ENCODE data around the gene ERN2. TPM values are rescaled to one million over a fixed set of nuclear protein-coding genes. Genes with fewer than 3 reads are reported as not detected.
"Not testable (repeated sequence)": the region's sequence is repeated elsewhere in the genome, so short reads cannot be mapped to it uniquely, and the experiment has no call there.

The ERN2 gene
- total RNA-seq, 2 experiments from 2014 or later, result not detected

- H3K27me3 Mint-ChIP-seq; H3K4me3 Mint-ChIP-seq; POLR2A ChIA-PET; H3K36me3 Mint-ChIP-seq (ENCODE audit: low read depth); H3K9me3 Mint-ChIP-seq; DNase-seq; CTCF ChIA-PET; H3K27ac Mint-ChIP-seq; H3K4me1 Mint-ChIP-seq: not testable (repeated sequence)
Observed at GRCh38 chr16:23737423-23738028, 24.5 kb upstream of the ERN2 start.

- H3K4me3 Mint-ChIP-seq, result no peak overlapping the region
- DNase-seq, result no peak
- ChIA-PET POLR2A (no interaction called here), CTCF (no interaction called here)
- no peaks in the 10 kb centered on the region for H3K36me3 Mint-ChIP-seq (ENCODE audit: low read depth)
- H3K4me1 Mint-ChIP-seq, result peaks cover 5% of the 10 kb centered on the region
- H3K9me3 Mint-ChIP-seq, result no peaks in the 10 kb centered on the region
- H3K27me3 Mint-ChIP-seq, result peaks cover 4% of the 10 kb centered on the region
- H3K27ac Mint-ChIP-seq, result no peak overlapping the region
Observed at GRCh38 chr16:23734176-23734893, 21.3 kb upstream of the ERN2 start.

DNA sequence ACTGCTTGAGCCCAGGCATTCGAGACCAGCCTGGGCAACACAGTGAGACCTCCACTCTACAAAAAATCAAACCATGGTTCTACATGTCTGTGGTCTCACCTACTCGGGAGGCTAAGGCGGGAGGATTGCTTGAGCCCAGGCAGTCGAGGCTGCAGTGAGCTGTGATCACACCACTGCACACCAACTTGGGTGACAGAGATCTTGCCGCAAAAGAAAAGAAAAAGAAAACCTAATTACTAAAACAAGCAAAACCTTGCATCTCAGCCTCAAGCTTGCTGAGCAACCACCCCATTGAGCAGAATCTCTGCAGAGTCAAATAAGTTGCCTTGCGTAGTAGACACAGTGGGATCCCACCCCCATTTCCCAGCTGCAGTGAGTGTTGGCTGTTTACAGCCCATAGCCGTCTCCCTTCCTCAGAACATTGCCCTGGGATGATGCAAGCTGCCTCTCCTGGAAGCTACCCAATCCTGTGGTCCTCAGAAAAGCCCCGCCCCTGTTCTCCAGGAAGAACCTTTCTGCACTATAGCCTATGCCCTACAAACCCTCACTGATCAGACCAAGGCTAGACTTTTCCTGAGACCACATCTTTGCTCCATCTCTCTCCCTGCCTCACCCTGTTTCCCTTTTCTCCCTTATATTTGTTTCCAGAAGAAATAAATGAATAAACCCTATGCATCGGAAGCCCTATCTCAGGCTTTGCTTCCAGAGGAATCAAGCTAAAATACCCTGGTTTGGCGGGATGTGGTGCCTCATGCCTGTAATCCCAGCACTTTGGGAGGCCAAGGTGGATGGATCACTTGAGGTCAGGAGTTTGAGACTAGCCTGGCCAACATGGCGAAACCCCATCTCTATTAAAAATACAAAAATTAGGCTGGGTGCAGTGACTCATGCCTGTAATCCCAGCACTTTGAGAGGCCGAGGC, 16.7 kb upstream of the ERN2 start:
- DNase-seq, result no peak
- ChIA-PET CTCF (interaction anchor here (1.3 kb wide), 1 partner anchor 60 kb away, joined by 3 read pairs; no protein-coding TSS in a partner anchor), POLR2A (no interaction called here)
- H3K4me1 Mint-ChIP-seq, result peaks cover 2% of the 10 kb centered on the region
- no peaks in the 10 kb centered on the region for H3K9me3 Mint-ChIP-seq
- H3K4me3 Mint-ChIP-seq, result no peak overlapping the region
- H3K27me3 Mint-ChIP-seq, result peaks cover 3% of the 10 kb centered on the region
- no peaks in the 10 kb centered on the region for H3K36me3 Mint-ChIP-seq (ENCODE audit: low read depth)
- H3K27ac Mint-ChIP-seq, result no peak overlapping the region

DNA sequence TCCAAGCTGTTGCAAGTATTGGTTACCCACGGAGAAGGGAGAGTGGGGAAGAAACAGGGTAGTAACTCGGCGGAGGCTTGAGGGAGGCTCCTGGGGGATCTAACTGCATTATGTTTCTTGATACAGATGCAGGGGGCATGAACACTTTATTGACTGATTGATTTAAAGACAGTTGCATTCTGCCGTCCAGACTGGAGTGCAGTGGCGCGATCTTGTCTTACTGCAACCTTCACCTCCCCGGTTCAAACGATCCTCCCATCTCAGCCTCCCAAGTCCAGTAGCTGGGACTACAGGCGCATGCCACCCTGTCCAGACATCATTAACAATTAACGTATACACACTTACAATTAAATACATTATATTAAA, 15.1 kb upstream of the ERN2 start:
- H3K4me3 Mint-ChIP-seq, result no peak overlapping the region
- peaks cover 1% of the 10 kb centered on the region for H3K4me1 Mint-ChIP-seq
- ChIA-PET POLR2A (no interaction called here), CTCF (interaction anchor here (0.6 to 2.7 kb wide), 2 partner anchors 14 to 51 kb away, joined by 3 to 7 read pairs; partner anchors contain the start of gene ERN2)
- no peak overlapping the region for H3K27ac Mint-ChIP-seq
- H3K27me3 Mint-ChIP-seq, result peaks cover 5% of the 10 kb centered on the region
- no peak for DNase-seq
- H3K9me3 Mint-ChIP-seq, result peaks cover 2% of the 10 kb centered on the region
- no peaks in the 10 kb centered on the region for H3K36me3 Mint-ChIP-seq (ENCODE audit: low read depth)

DNA sequence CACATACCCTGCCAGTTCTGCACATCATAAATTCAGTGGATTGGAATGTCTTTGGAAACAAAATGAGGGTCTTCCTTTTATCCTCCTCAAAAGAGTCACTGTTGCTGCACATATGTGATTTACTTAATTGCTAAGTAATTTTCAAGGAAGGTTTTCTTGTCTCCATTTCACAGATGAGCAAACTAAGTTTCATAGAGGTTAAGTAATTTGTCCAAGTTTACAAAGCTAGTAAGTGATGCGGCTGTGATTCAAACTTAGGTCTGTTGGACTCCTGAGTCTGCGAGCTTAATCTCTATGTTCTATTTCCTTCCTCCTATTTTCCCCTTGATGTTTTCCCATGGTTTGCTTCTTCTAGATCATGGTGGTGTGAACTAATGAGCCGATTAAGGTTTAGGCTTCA, 13.7 kb upstream of the ERN2 start:
- H3K36me3 Mint-ChIP-seq (ENCODE audit: low read depth), result no peaks in the 10 kb centered on the region
- H3K27ac Mint-ChIP-seq, result no peak overlapping the region
- H3K4me3 Mint-ChIP-seq, result no peak overlapping the region
- no peak for DNase-seq
- ChIA-PET CTCF (interaction anchor here (2.7 kb wide), 1 partner anchor 13 kb away, joined by 7 read pairs; the partner anchor contains the start of gene ERN2), POLR2A (no interaction called here)
- peaks cover 1% of the 10 kb centered on the region for H3K4me1 Mint-ChIP-seq
- peaks cover 5% of the 10 kb centered on the region for H3K9me3 Mint-ChIP-seq
- peaks cover 7% of the 10 kb centered on the region for H3K27me3 Mint-ChIP-seq

GRCh38 chr16:23724785-23725131, 11.7 kb upstream of the ERN2 start:
- POLR2A ChIA-PET, result no interaction called here
- Mint-ChIP-seq H3K27ac (no peak overlapping the region), H3K4me1 (peaks cover 1% of the 10 kb centered on the region), H3K4me3 (no peak overlapping the region), H3K9me3 (peaks cover 5% of the 10 kb centered on the region), H3K27me3 (peaks cover 8% of the 10 kb centered on the region), H3K36me3 (ENCODE audit: low read depth) (no peaks in the 10 kb centered on the region)
- CTCF ChIA-PET, result no interaction called here
- no peak for DNase-seq

DNA sequence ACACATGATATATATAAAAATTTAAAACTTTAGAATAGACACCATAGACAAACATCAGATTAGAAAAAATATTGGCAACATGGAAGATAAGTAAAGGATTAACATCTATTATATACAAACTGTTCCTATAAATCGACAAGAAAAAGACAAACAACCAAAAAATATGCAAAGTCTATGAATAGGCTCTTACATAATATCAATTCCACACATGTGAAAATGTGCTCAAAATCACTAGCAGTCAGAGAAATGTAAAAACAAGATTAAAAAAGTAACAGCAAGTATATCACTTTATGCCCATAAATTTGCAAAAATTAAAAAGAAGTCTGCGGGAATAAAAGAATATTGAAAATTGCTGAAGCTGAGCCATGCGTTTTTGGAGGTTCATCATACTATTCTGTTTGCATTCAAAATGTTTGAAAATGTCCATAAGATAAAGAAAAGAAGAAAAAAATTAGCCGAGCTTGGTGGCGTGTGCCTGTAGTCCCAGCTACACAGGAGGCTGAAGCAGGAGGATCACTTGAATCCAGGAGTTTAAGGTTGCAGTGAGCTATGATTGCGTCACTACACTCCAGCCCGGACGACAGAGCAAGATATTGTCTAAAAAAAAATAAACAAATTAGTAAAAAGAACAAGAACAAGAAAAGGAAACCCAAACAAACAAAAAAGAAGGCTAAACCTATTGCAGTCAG, 11.2 kb upstream of the ERN2 start:
- ChIA-PET POLR2A (no interaction called here), CTCF (no interaction called here)
- H3K27ac Mint-ChIP-seq, result no peak overlapping the region

DNA sequence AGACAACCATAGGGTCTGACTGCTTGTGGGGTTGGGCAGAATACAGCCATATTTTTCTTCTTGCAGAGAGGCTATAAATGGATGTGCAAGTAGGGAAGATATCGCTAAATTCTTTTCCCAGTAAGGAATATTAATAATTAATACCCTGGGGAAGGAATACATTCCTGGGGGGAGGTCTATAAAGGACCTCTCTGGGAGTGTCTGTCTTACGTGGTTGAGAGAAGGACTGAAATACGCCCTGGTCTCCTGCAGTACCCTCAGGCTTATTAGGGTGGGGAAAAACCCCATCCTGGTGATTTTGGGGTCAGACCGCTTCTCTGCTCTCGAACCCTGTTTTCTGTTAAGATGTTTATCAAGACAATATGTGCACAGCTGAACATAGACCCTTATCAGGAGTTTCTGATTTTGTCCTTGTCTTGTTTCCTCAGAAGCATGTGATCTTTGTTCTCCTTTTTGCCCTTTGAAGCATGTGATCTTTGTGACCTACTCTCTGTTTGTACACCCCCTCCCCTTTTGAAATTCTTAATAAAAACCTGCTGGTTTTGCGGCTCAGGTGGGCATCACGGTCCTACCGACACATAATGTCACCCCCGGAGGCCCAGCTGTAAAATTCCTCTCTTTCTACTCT, 9.7 kb upstream of the ERN2 start:
- peaks cover 17% of the 10 kb centered on the region for H3K27me3 Mint-ChIP-seq
- not testable (repeated sequence) for H3K36me3 Mint-ChIP-seq (ENCODE audit: low read depth)

More for the DNA sequence above, 11.2 kb upstream of the ERN2 start:
- DNase-seq, result no peak
- H3K4me3 Mint-ChIP-seq, result no peak overlapping the region
- no peaks in the 10 kb centered on the region for H3K36me3 Mint-ChIP-seq (ENCODE audit: low read depth)
- peaks cover 1% of the 10 kb centered on the region for H3K4me1 Mint-ChIP-seq
- H3K9me3 Mint-ChIP-seq, result peaks cover 5% of the 10 kb centered on the region
- H3K27me3 Mint-ChIP-seq, result peaks cover 10% of the 10 kb centered on the region

DNA sequence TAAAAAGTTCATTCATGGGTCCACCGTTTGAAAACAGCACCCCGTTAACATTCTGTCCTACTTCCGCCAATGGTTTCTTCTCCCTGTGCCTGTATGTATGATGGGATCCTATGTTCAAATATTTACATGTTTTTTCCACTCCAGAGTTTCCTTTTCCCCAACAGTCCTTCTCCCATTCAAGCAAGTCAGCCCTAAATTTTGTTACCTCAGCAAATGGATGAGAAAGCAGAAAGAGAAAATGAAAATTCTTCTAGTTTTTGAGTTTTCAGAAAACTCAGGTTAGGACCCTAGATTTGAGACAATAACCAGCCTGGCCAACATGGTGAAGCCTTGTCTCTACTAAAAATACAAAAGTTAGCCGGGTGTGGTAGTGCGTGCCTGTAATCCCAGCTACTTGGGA, 3.5 kb upstream of the ERN2 start:
- Mint-ChIP-seq H3K4me1 (no peaks in the 10 kb centered on the region), H3K27ac (no peak overlapping the region), H3K36me3 (ENCODE audit: low read depth) (no peaks in the 10 kb centered on the region), H3K4me3 (no peak overlapping the region), H3K27me3 (peaks cover 40% of the 10 kb centered on the region), H3K9me3 (no peaks in the 10 kb centered on the region)
- CTCF ChIA-PET, result no interaction called here
- POLR2A ChIA-PET, result no interaction called here
- no peak for DNase-seq

More for the DNA sequence above, 9.7 kb upstream of the ERN2 start:
- CTCF ChIA-PET, result interaction anchor here (0.6 kb wide), 1 partner anchor 155 kb away, joined by 4 read pairs; no protein-coding TSS in a partner anchor
- H3K27ac Mint-ChIP-seq, H3K4me1 Mint-ChIP-seq, H3K4me3 Mint-ChIP-seq, H3K9me3 Mint-ChIP-seq, POLR2A ChIA-PET, DNase-seq: not testable (repeated sequence)

DNA sequence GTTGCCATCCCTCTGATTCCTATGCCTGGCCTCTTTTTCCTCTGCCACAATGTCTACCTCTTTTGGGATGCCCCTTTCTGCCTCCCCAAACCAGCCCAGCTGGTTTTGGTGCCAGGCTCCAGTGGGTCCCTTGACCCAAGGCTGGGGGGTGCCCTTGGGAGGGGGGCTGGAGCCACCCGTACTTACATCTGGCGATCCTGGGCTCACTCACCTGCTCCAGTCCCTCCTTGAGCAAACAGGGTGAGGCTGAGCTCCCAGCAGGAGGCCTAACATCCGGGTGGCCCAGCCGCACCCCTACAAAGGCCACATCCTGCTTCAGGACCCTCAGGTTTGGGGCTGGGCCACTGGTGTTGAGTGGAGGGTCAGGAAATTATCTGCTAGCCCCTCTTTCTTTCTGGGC, 1.2 kb downstream of the ERN2 start:
- ChIA-PET POLR2A (no interaction called here), CTCF (no interaction called here)
- Mint-ChIP-seq H3K4me3 (no peak overlapping the region), H3K9me3 (peaks cover 16% of the 10 kb centered on the region), H3K27me3 (peaks cover 43% of the 10 kb centered on the region), H3K27ac (no peak overlapping the region), H3K36me3 (ENCODE audit: low read depth) (no peaks in the 10 kb centered on the region), H3K4me1 (no peaks in the 10 kb centered on the region)
- DNase-seq, result no peak

DNA sequence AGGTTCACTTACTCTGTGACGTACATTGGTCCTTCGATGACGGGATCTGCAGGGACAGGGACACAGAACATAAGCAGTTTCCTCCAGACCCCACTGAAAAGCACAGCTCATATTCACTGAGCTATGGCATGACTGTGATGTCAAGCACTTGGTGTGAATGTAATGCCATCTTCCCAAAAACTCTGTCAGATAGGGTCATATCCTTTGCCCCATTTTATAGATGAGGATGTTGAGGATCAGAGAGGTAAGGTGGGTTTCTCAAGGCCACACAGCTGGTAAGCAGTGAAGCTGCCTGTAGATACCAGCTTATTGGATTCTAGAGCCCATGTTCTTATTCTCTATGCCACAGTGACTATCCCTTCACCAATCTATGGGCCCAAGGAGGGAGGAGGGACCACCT, 2.5 kb downstream of the ERN2 start:
- H3K4me1 Mint-ChIP-seq, result no peaks in the 10 kb centered on the region
- no peaks in the 10 kb centered on the region for H3K36me3 Mint-ChIP-seq (ENCODE audit: low read depth)
- no peak overlapping the region for H3K4me3 Mint-ChIP-seq
- ChIA-PET POLR2A (no interaction called here), CTCF (no interaction called here)
- peaks cover 16% of the 10 kb centered on the region for H3K9me3 Mint-ChIP-seq
- DNase-seq, result no peak
- H3K27ac Mint-ChIP-seq, result no peak overlapping the region
- peaks cover 36% of the 10 kb centered on the region for H3K27me3 Mint-ChIP-seq

- Mint-ChIP-seq H3K4me3 (no peak overlapping the region), H3K36me3 (ENCODE audit: low read depth) (no peaks in the 10 kb centered on the region), H3K4me1 (no peaks in the 10 kb centered on the region), H3K9me3 (peaks cover 16% of the 10 kb centered on the region), H3K27me3 (peaks cover 36% of the 10 kb centered on the region), H3K27ac (no peak overlapping the region)
- POLR2A ChIA-PET, result no interaction called here
- CTCF ChIA-PET, result no interaction called here
- DNase-seq, result no peak
Observed at GRCh38 chr16:23710008-23710407, 3.0 kb downstream of the ERN2 start.

Data from activated CD4-positive, alpha-beta T cell treated with anti-CD3 and anti-CD28 coated beads, Interleukin-2, amount 10 ng/mL, durations not matched to agents 7 days and 5 days (primary cell).